ENCODE measurements around the gene NUP210L.

- TF ChIP-seq CTCF (IDR thresholded peaks at IDR 0.05) (no peak), EP300 (IDR thresholded peaks at IDR 0.05) (no peak)
Observed at GRCh38 chr1:154137888-154138287, 17.0 kb downstream of the NUP210L start.

All from tibial nerve (tissue), 4 donors.